ENCODE measurements around the gene CORO7.

The CORO7 gene

DNA sequence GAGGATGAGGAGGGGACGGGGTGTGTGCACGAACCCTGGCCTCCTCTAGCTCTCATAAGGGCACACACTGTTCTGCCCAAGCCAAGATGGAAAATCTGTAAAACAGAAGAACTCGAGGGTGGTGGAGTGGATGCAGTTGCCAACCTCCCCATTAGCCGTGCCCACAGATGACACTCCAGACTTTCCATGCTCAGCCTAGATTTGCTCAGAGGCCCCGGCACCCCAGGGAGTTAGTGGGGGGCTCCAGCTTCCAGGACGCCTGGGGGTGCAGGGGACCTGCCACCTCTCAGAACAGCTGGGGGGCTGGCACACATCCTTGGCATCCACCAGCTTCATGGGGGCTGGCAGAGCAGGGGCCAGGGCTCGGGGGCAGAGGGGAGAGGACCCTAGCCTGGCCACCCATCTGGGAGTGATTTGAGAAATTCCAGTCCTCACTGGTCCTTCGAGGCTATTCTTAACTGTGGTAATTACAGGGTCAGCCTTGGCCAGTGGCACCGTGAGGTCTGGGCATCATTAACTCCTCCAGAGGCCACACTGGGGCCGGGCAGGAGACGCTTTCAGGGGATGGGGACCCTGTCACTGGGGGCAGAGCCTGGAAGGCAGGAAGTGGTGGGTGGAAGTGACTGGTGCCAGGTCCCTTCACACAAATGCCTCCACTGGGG, 30.5 kb downstream of the CORO7 start:
- Histone ChIP-seq H3K14ac (ENCODE audit: low read length in 2 of 2) (no peak overlapping the region), H3K36me3 (ENCODE audit: control insufficient read depth in 1 of 2, insufficient read depth in 2 of 2, low read depth in 1 of 2, low read length in 2 of 2) (peaks cover 39 to 71% of the 10 kb centered on the region in 2 experiments), H3K18ac (ENCODE audit: low read depth in 1 of 2, low read length in 2 of 2) (no peak overlapping the region), H4K8ac (ENCODE audit: low read length) (no peak overlapping the region), H3K4me1 (ENCODE audit: control insufficient read depth, insufficient read depth, low read depth, low read length) (peaks cover 69% of the 10 kb centered on the region), H4K91ac (ENCODE audit: low read length) (peak overlapping the region; percentile 10), H3K79me1 (replicated peaks; ENCODE audit: low read length, poor library complexity, severe bottlenecking) (peaks cover 27% of the 10 kb centered on the region), H3K4me2 (ENCODE audit: low read length, poor library complexity, severe bottlenecking) (no peak overlapping the region), H3K27ac (ENCODE audit: low read length, poor library complexity, severe bottlenecking) (no peak overlapping the region), H2BK5ac (ENCODE audit: low read depth, low read length, poor library complexity, severe bottlenecking) (no peak overlapping the region), H2BK15ac (ENCODE audit: low read depth, poor library complexity, severe bottlenecking) (peak overlapping the region; percentile 62), H3K9ac (ENCODE audit: low read length) (peak overlapping the region; percentile 58), H3K9me3 (ENCODE audit: control insufficient read depth, low read length) (no peaks in the 10 kb centered on the region), H3K4ac (ENCODE audit: low read depth in 1 of 2, low read length in 2 of 2) (peak overlapping the region in 1 of 2 experiments; percentile 56), H2AK5ac (ENCODE audit: low read length, severe bottlenecking) (no peak overlapping the region), H2BK12ac (ENCODE audit: low read length in 2 of 2) (peak overlapping the region in 1 of 2 experiments; percentile 11), H2BK120ac (ENCODE audit: low read depth, low read length) (no peak overlapping the region), H2AFZ (ENCODE audit: low read depth, low read length) (no peak overlapping the region), H3K23ac (ENCODE audit: low read length in 2 of 2) (no peak overlapping the region), H3K27me3 (ENCODE audit: control insufficient read depth in 1 of 2, insufficient read depth in 1 of 2, low read length in 2 of 2) (no peaks in the 10 kb centered on the region), H3K4me3 (ENCODE audit: insufficient read depth in 1 of 2, low read depth in 1 of 2, low read length in 2 of 2) (no peak overlapping the region)
- no peak for DNase-seq
- WGBS: 83% methylated on average over 9 of the region's 11 CpGs

- H4K8ac ChIP-seq (ENCODE audit: low read length): peak overlapping the region; percentile 19
- H2BK5ac ChIP-seq (ENCODE audit: low read depth, low read length, poor library complexity, severe bottlenecking): no peak overlapping the region
- peak overlapping the region in 1 of 2 experiments; percentile 11 for H2BK12ac ChIP-seq (ENCODE audit: low read length in 2 of 2)
- no peak overlapping the region for H2BK120ac ChIP-seq (ENCODE audit: low read depth, low read length)
- H3K36me3 ChIP-seq (ENCODE audit: control insufficient read depth in 1 of 2, insufficient read depth in 2 of 2, low read depth in 1 of 2, low read length in 2 of 2): peaks cover 44 to 68% of the 10 kb centered on the region in 2 experiments
- no peak overlapping the region for H2AFZ ChIP-seq (ENCODE audit: low read depth, low read length)
- H2BK15ac ChIP-seq (ENCODE audit: low read depth, poor library complexity, severe bottlenecking): no peak overlapping the region
- H3K9ac ChIP-seq (ENCODE audit: low read length): peak overlapping the region; percentile 58
- no peak overlapping the region for H2AK5ac ChIP-seq (ENCODE audit: low read length, severe bottlenecking)
- no peak overlapping the region for H3K23ac ChIP-seq (ENCODE audit: low read length in 2 of 2)
- no peaks in the 10 kb centered on the region for H3K9me3 ChIP-seq (ENCODE audit: control insufficient read depth, low read length)
- no peak overlapping the region for H3K14ac ChIP-seq (ENCODE audit: low read length in 2 of 2)
- no peak overlapping the region for H3K27ac ChIP-seq (ENCODE audit: low read length, poor library complexity, severe bottlenecking)
- no peaks in the 10 kb centered on the region for H3K27me3 ChIP-seq (ENCODE audit: control insufficient read depth in 1 of 2, insufficient read depth in 1 of 2, low read length in 2 of 2)
- no peak overlapping the region for H3K4ac ChIP-seq (ENCODE audit: low read depth in 1 of 2, low read length in 2 of 2)
- H3K4me1 ChIP-seq (ENCODE audit: control insufficient read depth, insufficient read depth, low read depth, low read length): peaks cover 75% of the 10 kb centered on the region
- peaks cover 27% of the 10 kb centered on the region for H3K79me1 ChIP-seq (replicated peaks; ENCODE audit: low read length, poor library complexity, severe bottlenecking)
- no peak for DNase-seq
- 86% methylated on average over 15 of the region's 20 CpGs for WGBS
- H3K4me2 ChIP-seq (ENCODE audit: low read length, poor library complexity, severe bottlenecking): no peak overlapping the region
- peak overlapping the region; percentile 29 for H4K91ac ChIP-seq (ENCODE audit: low read length)
- no peak overlapping the region for H3K4me3 ChIP-seq (ENCODE audit: insufficient read depth in 1 of 2, low read depth in 1 of 2, low read length in 2 of 2)
- H3K18ac ChIP-seq (ENCODE audit: low read depth in 1 of 2, low read length in 2 of 2): no peak overlapping the region
Measured at GRCh38 chr16:4385066-4385788, 31.2 kb downstream of the CORO7 start.

GRCh38 chr16:4384509-4384942, 31.9 kb downstream of the CORO7 start:
- DNase-seq: no peak

More at GRCh38 chr16:4384509-4384942, 31.9 kb downstream of the CORO7 start:
- no peaks in the 10 kb centered on the region for H3K9me3 ChIP-seq (ENCODE audit: control insufficient read depth, low read length)
- peak overlapping the region; percentile 46 for H4K91ac ChIP-seq (ENCODE audit: low read length)
- peak overlapping the region in 1 of 2 experiments; percentile 7 for H3K18ac ChIP-seq (ENCODE audit: low read depth in 1 of 2, low read length in 2 of 2)
- H3K4me3 ChIP-seq (ENCODE audit: insufficient read depth in 1 of 2, low read depth in 1 of 2, low read length in 2 of 2): no peak overlapping the region
- H3K14ac ChIP-seq (ENCODE audit: low read length in 2 of 2): no peak overlapping the region
- H3K4me1 ChIP-seq (ENCODE audit: control insufficient read depth, insufficient read depth, low read depth, low read length): peaks cover 76% of the 10 kb centered on the region
- no peak overlapping the region for H2AK5ac ChIP-seq (ENCODE audit: low read length, severe bottlenecking)
- no peaks in the 10 kb centered on the region for H3K27me3 ChIP-seq (ENCODE audit: control insufficient read depth in 1 of 2, insufficient read depth in 1 of 2, low read length in 2 of 2)
- H2BK12ac ChIP-seq (ENCODE audit: low read length in 2 of 2): peak overlapping the region in 1 of 2 experiments; percentile 7
- H3K36me3 ChIP-seq (ENCODE audit: control insufficient read depth in 1 of 2, insufficient read depth in 2 of 2, low read depth in 1 of 2, low read length in 2 of 2): peaks cover 43 to 66% of the 10 kb centered on the region in 2 experiments
- H3K23ac ChIP-seq (ENCODE audit: low read length in 2 of 2): peak overlapping the region in 1 of 2 experiments; percentile 26
- peak overlapping the region in 1 of 2 experiments; percentile 30 for H3K4ac ChIP-seq (ENCODE audit: low read depth in 1 of 2, low read length in 2 of 2)
- no peak overlapping the region for H2AFZ ChIP-seq (ENCODE audit: low read depth, low read length)
- WGBS: 73% methylated on average over 20 of the region's 20 CpGs
- no peak overlapping the region for H3K27ac ChIP-seq (ENCODE audit: low read length, poor library complexity, severe bottlenecking)
- H3K9ac ChIP-seq (ENCODE audit: low read length): peak overlapping the region; percentile 63
- H2BK5ac ChIP-seq (ENCODE audit: low read depth, low read length, poor library complexity, severe bottlenecking): no peak overlapping the region
- H4K8ac ChIP-seq (ENCODE audit: low read length): peak overlapping the region; percentile 68
- no peak overlapping the region for H2BK15ac ChIP-seq (ENCODE audit: low read depth, poor library complexity, severe bottlenecking)
- H3K4me2 ChIP-seq (ENCODE audit: low read length, poor library complexity, severe bottlenecking): no peak overlapping the region
- peaks cover 27% of the 10 kb centered on the region for H3K79me1 ChIP-seq (replicated peaks; ENCODE audit: low read length, poor library complexity, severe bottlenecking)
- no peak overlapping the region for H2BK120ac ChIP-seq (ENCODE audit: low read depth, low read length)

Measured in mesenchymal stem cell (in vitro differentiated cells and primary cell).